SK-N-SH treated with all-trans-retinoic acid at 6 μM for 48 hours (cell line): Measurements from ENCODE around the gene DBP.

Source experiments
- ATAC-seq: fragments of 200-7000 bp; cut with Tn5 transposase; 3 replicates; pipeline ENCODE4 v1.9.1; 2020; ENCODE audit warnings: mild to moderate bottlenecking, moderate library complexity
- CSDC2 ChIP-seq: fragments of 250-450 bp; sonication (Bioruptor Pico); IDR thresholded peaks from 2 replicates; pipeline ENCODE4 v1.5.0; 2020; ENCODE audit warnings: mild to moderate bottlenecking, moderate library complexity
- CSRNP3 ChIP-seq: fragments of 250-450 bp; sonication (Bioruptor Pico); IDR thresholded peaks from 2 replicates; pipeline ENCODE4 v1.5.1; 2021; ENCODE audit warnings: mild to moderate bottlenecking, moderate library complexity
- ESRRG ChIP-seq: fragments of 250-450 bp; sonication (Bioruptor Pico); IDR thresholded peaks from 2 replicates; pipeline ENCODE4 v1.6.1; 2021; ENCODE audit warnings: mild to moderate bottlenecking
- ISL1 ChIP-seq: fragments of 250-450 bp; sonication (Bioruptor Pico); IDR thresholded peaks from 2 replicates; pipeline ENCODE4 v2.1.2; 2022; ENCODE audit warnings: mild to moderate bottlenecking, moderate library complexity
- POU6F1 ChIP-seq: fragments of 250-450 bp; sonication (Bioruptor Pico); IDR thresholded peaks from 2 replicates; pipeline ENCODE4 v1.8.0; 2021; ENCODE audit warnings: low read depth, mild to moderate bottlenecking, moderate library complexity, borderline replicate concordance
- PPARA ChIP-seq: fragments of 250-450 bp; sonication (Bioruptor Pico); IDR thresholded peaks from 2 replicates; pipeline ENCODE4 v1.5.0; 2020; ENCODE audit warnings: mild to moderate bottlenecking, borderline replicate concordance
- SNAI2 ChIP-seq: fragments of 250-450 bp; sonication (Bioruptor Pico); IDR thresholded peaks from 2 replicates; pipeline ENCODE4 v1.5.0; 2020; ENCODE audit warnings: mild to moderate bottlenecking, moderate library complexity
- TCF4 ChIP-seq: fragments of 250-450 bp; sonication (Bioruptor Pico); IDR thresholded peaks from 2 replicates; pipeline ENCODE4 v1.8.0; 2021; ENCODE audit warnings: mild to moderate bottlenecking, moderate library complexity, borderline replicate concordance
- ZC3H10 ChIP-seq: fragments of 250-450 bp; sonication (Bioruptor Pico); IDR thresholded peaks from 2 replicates; pipeline ENCODE4 v1.5.1; 2021; ENCODE audit warnings: mild to moderate bottlenecking, moderate library complexity
- ZFP3 ChIP-seq: fragments of 250-450 bp; sonication (Bioruptor Pico); IDR thresholded peaks from 2 replicates; pipeline ENCODE4 v1.5.0; 2020; ENCODE audit warnings: mild to moderate bottlenecking, moderate library complexity
- ZFP30 ChIP-seq: fragments of 450-650 bp; formaldehyde crosslinking; IDR thresholded peaks from 2 replicates; pipeline ENCODE4 v1.5.0; 2022; ENCODE audit warnings: mild to moderate bottlenecking, moderate library complexity
- ZNF70 ChIP-seq: fragments of 450-650 bp; formaldehyde crosslinking; IDR thresholded peaks from 2 replicates; pipeline ENCODE4 v1.5.0; 2020; ENCODE audit warnings: mild to moderate bottlenecking, moderate library complexity
- ZNF8 ChIP-seq: fragments of 450-650 bp; formaldehyde crosslinking; IDR thresholded peaks from 2 replicates; pipeline ENCODE4 v1.5.0; 2020; ENCODE audit warnings: mild to moderate bottlenecking, moderate library complexity
- TF ChIP-seq, protein P1 (sequence below): fragments of 250-450 bp; sonication (Bioruptor Pico); IDR thresholded peaks from 2 replicates; pipeline ENCODE4 v1.5.0; 2020; ENCODE audit warnings: mild to moderate bottlenecking, moderate library complexity

Gene DBP

GRCh38 chr19:48595171-48595570 lies 42.0 kb downstream of the DBP start:
- no peak for ATAC-seq
- TF ChIP-seq ZNF8 (CRISPR knock-in tag), result no peak
- no peak for TF ChIP-seq SNAI2 (CRISPR knock-in tag)
- TF ChIP-seq ISL1 (CRISPR knock-in tag), result no peak
- TF ChIP-seq ZFP3 (CRISPR knock-in tag), result no peak
- TF ChIP-seq, protein P1, sequence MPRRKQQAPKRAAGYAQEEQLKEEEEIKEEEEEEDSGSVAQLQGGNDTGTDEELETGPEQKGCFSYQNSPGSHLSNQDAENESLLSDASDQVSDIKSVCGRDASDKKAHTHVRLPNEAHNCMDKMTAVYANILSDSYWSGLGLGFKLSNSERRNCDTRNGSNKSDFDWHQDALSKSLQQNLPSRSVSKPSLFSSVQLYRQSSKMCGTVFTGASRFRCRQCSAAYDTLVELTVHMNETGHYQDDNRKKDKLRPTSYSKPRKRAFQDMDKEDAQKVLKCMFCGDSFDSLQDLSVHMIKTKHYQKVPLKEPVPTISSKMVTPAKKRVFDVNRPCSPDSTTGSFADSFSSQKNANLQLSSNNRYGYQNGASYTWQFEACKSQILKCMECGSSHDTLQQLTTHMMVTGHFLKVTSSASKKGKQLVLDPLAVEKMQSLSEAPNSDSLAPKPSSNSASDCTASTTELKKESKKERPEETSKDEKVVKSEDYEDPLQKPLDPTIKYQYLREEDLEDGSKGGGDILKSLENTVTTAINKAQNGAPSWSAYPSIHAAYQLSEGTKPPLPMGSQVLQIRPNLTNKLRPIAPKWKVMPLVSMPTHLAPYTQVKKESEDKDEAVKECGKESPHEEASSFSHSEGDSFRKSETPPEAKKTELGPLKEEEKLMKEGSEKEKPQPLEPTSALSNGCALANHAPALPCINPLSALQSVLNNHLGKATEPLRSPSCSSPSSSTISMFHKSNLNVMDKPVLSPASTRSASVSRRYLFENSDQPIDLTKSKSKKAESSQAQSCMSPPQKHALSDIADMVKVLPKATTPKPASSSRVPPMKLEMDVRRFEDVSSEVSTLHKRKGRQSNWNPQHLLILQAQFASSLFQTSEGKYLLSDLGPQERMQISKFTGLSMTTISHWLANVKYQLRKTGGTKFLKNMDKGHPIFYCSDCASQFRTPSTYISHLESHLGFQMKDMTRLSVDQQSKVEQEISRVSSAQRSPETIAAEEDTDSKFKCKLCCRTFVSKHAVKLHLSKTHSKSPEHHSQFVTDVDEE (CRISPR knock-in tag), result no peak

DNA sequence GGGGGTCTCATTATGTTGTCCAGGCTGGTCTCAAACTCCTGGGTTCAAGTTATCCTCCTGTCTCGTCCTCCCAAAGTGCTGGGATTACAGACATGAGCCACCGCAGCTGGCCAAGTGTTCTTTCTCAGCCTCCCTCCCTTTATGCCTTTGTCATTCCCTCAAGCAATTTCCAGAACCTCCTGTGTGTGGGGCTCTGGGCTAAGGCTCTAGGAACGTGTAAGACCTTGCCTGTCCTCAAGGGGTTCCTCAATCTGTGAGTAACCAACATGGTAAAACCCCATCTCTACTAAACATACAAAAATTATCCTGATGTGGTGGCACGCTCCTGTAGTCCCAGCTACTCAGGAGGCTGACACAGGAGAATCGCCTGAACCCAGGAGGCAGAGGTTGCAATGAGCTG lies 46.2 kb downstream of the DBP start:
- no peak for TF ChIP-seq ZC3H10 (CRISPR knock-in tag)
- TF ChIP-seq, protein P1 (CRISPR knock-in tag), result no peak
- no peak for TF ChIP-seq ESRRG (CRISPR knock-in tag)
- no peak for TF ChIP-seq CSRNP3 (CRISPR knock-in tag)
- no peak for ATAC-seq

DNA sequence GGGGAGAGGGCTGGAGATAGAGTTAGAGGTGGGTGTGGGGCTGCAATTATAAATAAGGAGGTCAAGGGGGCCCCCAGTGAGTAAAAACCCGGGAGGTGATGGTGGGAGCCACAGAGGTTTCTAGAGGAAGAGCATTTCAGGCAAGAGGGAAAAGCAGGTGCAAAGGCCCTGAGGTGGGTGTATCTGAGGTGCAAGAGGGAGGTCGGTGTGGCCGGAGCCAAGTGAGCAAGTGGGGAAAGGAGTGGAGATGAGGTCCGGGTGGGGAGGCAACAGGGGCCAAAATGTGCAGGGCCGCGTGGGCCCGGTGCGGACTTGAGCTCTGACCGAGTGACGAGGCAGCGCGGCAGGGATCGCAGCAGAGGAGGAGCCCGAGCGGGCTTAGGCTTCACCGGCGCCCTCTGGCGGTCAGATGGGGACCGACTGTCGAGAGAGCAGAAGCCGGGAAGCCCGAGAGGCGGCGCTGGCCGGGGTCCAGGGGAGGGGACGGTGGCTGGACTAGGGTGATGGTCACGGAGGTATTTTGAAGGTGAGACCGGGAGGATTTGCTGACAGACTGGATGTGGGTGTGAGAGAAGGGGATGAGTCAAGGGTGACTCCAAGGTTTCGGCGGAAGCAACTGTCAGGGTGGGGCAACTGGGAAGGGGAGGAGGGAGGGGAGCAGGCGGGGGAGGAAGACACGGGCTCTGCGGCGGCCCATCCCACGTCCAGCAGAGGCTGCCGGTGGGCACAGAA lies 48.3 kb downstream of the DBP start:
- TF ChIP-seq ZNF70 (peak; percentile 88), ZFP3 (CRISPR knock-in tag) (peak; percentile 84; the same call in 1 of the 2 replicates), TCF4 (CRISPR knock-in tag) (no peak)
- peak; percentile 92 for ATAC-seq

DNA sequence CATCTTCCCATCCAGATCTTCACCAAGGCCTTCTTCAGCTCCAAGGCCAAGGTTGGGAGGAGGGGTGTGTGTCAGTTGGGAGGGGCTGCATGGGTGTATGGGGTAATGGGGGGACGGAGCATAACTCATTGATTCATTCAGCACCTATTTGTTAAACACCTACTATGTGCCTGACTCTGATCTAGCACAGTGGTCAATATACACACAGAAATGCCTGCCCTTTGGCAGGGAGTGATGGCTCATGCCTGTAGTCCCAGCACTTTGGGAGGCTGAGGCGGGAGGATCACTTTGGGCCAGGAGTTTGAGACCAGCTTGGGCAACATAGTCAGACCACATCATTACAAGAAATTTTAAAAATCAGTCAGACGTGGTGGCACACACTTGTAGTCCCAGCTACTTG lies 49.8 kb downstream of the DBP start:
- TF ChIP-seq, protein P1 (CRISPR knock-in tag), result no peak
- no peak for TF ChIP-seq CSRNP3 (CRISPR knock-in tag)
- no peak for TF ChIP-seq ZFP30 (CRISPR knock-in tag)
- TF ChIP-seq ESRRG (CRISPR knock-in tag), result no peak
- no peak for TF ChIP-seq POU6F1 (CRISPR knock-in tag)
- no peak for TF ChIP-seq PPARA (CRISPR knock-in tag)
- TF ChIP-seq CSDC2 (CRISPR knock-in tag), result no peak
- ATAC-seq, result no peak
